ENCODE measurements around the gene KIF25. TPM values are rescaled to one million over a fixed set of nuclear protein-coding genes. Genes with fewer than 3 reads are reported as not detected.

Gene KIF25
- total RNA-seq, 1 experiment from 2014 or later, result 0.28 TPM

DNA sequence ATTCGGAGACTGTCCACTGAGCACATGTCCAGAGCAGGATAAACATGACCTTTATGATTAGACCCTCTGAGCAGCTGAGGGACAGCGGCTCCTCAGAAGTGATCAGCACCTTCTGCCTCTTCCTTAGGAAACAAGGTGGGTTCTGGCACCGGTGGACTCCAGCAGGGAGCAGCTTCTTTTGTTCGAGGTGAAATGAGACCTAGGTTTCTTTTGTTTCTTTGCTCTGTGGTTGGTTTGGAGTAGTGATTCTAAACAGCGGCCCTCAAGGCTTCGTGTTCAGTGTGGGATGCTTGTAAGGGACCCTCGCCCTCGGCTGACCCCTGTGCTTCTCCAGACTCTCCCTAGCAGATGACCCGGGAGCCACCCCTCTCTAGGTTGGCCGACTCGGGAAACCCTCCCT lies 96.2 kb downstream of the KIF25 start (continued):
- TF ChIP-seq, protein P1, sequence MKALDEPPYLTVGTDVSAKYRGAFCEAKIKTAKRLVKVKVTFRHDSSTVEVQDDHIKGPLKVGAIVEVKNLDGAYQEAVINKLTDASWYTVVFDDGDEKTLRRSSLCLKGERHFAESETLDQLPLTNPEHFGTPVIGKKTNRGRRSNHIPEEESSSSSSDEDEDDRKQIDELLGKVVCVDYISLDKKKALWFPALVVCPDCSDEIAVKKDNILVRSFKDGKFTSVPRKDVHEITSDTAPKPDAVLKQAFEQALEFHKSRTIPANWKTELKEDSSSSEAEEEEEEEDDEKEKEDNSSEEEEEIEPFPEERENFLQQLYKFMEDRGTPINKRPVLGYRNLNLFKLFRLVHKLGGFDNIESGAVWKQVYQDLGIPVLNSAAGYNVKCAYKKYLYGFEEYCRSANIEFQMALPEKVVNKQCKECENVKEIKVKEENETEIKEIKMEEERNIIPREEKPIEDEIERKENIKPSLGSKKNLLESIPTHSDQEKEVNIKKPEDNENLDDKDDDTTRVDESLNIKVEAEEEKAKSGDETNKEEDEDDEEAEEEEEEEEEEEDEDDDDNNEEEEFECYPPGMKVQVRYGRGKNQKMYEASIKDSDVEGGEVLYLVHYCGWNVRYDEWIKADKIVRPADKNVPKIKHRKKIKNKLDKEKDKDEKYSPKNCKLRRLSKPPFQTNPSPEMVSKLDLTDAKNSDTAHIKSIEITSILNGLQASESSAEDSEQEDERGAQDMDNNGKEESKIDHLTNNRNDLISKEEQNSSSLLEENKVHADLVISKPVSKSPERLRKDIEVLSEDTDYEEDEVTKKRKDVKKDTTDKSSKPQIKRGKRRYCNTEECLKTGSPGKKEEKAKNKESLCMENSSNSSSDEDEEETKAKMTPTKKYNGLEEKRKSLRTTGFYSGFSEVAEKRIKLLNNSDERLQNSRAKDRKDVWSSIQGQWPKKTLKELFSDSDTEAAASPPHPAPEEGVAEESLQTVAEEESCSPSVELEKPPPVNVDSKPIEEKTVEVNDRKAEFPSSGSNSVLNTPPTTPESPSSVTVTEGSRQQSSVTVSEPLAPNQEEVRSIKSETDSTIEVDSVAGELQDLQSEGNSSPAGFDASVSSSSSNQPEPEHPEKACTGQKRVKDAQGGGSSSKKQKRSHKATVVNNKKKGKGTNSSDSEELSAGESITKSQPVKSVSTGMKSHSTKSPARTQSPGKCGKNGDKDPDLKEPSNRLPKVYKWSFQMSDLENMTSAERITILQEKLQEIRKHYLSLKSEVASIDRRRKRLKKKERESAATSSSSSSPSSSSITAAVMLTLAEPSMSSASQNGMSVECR (CRISPR knock-in tag; IDR thresholded peaks at IDR 0.05; ENCODE audit: borderline replicate concordance), result no peak
- TF ChIP-seq SP1 (CRISPR knock-in tag; conservative IDR thresholded peaks at IDR 0.05), result no peak
- TF ChIP-seq, protein P2, sequence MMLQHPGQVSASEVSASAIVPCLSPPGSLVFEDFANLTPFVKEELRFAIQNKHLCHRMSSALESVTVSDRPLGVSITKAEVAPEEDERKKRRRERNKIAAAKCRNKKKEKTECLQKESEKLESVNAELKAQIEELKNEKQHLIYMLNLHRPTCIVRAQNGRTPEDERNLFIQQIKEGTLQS (CRISPR knock-in tag; conservative IDR thresholded peaks at IDR 0.05), result no peak
- TF ChIP-seq ESRRA (CRISPR knock-in tag; IDR thresholded peaks at IDR 0.05; ENCODE audit: borderline replicate concordance), result no peak

Other genes with a start within 250 kb of the KIF25 start
- 181 to 182 TPM (median 182 TPM) in 3 replicates for gene AFDN, start 170.8 kb upstream of the KIF25 start, total RNA-seq (2021)
- gene FRMD1, start 81.5 kb downstream of the KIF25 start, total RNA-seq (2021), result 0.57 to 0.98 TPM (median 0.69 TPM) in 3 replicates

Measured in WTC11 (cell line).